ENCODE results near the gene COL6A3.
"Not testable (repeated sequence)": the region's sequence is repeated elsewhere in the genome, so short reads cannot be mapped to it uniquely, and the experiment has no call there.

COL6A3 gene

GRCh38 chr2:237320801-237321560, 93.0 kb downstream of the COL6A3 start:
- in situ Hi-C loops (cut with MboI; ENCODE audit: low sequenced_read_pairs): no loop called here

GRCh38 chr2:237319887-237320286, 94.1 kb downstream of the COL6A3 start:
- in situ Hi-C loops (cut with MboI; ENCODE audit: low sequenced_read_pairs): no loop called here

- in situ Hi-C loops (cut with MboI; ENCODE audit: low sequenced_read_pairs): no loop called here
These were observed 94.7 kb downstream of the COL6A3 start for GRCh38 chr2:237319086-237319820.

- in situ Hi-C loops (cut with MboI; ENCODE audit: low sequenced_read_pairs): no loop called here
These were observed 97.6 kb downstream of the COL6A3 start for GRCh38 chr2:237316339-237316738.

GRCh38 chr2:237315829-237316225, 98.1 kb downstream of the COL6A3 start:
- in situ Hi-C loops (cut with MboI; ENCODE audit: low sequenced_read_pairs): no loop called here

- in situ Hi-C loops (cut with MboI; ENCODE audit: low sequenced_read_pairs): no loop called here
These were observed 98.7 kb downstream of the COL6A3 start for GRCh38 chr2:237315170-237315828.

- in situ Hi-C loops (cut with MboI; ENCODE audit: low sequenced_read_pairs): no loop called here
These were observed 99.3 kb downstream of the COL6A3 start for GRCh38 chr2:237314681-237315080.

GRCh38 chr2:237314198-237314597, 99.8 kb downstream of the COL6A3 start:
- in situ Hi-C loops (cut with MboI; ENCODE audit: low sequenced_read_pairs): no loop called here

- in situ Hi-C loops (cut with MboI; ENCODE audit: low sequenced_read_pairs): no loop called here
These were observed 101.8 kb downstream of the COL6A3 start for GRCh38 chr2:237312021-237312755.

- in situ Hi-C loops (cut with MboI; ENCODE audit: low sequenced_read_pairs): no loop called here
These were observed 103.3 kb downstream of the COL6A3 start for GRCh38 chr2:237310515-237311114.

- in situ Hi-C loops (cut with MboI; ENCODE audit: low sequenced_read_pairs): no loop called here
These were observed 104.5 kb downstream of the COL6A3 start for GRCh38 chr2:237309416-237309815.

- in situ Hi-C loops (cut with MboI; ENCODE audit: low sequenced_read_pairs): no loop called here
These were observed 105.0 kb downstream of the COL6A3 start for GRCh38 chr2:237309011-237309410.

GRCh38 chr2:237307474-237307873, 106.5 kb downstream of the COL6A3 start:
- in situ Hi-C loops (cut with MboI; ENCODE audit: low sequenced_read_pairs): no loop called here

GRCh38 chr2:237306787-237307170, 107.2 kb downstream of the COL6A3 start:
- in situ Hi-C loops (cut with MboI; ENCODE audit: low sequenced_read_pairs): no loop called here

GRCh38 chr2:237306083-237306786, 107.7 kb downstream of the COL6A3 start:
- in situ Hi-C loops (cut with MboI; ENCODE audit: low sequenced_read_pairs): no loop called here

- in situ Hi-C loops (cut with MboI; ENCODE audit: low sequenced_read_pairs): no loop called here
These were observed 108.4 kb downstream of the COL6A3 start for GRCh38 chr2:237305579-237305978.

- in situ Hi-C loops (cut with MboI; ENCODE audit: low sequenced_read_pairs): no loop called here
These were observed 109.0 kb downstream of the COL6A3 start for GRCh38 chr2:237304763-237305514.

GRCh38 chr2:237303244-237303643, 110.7 kb downstream of the COL6A3 start:
- in situ Hi-C loops (cut with MboI; ENCODE audit: low sequenced_read_pairs): not testable (repeated sequence)

- in situ Hi-C loops (cut with MboI; ENCODE audit: low sequenced_read_pairs): no loop called here
These were observed 112.4 kb downstream of the COL6A3 start for GRCh38 chr2:237301595-237301994.

Data from hTERT RPE-1 (cell line).